Measurements from ENCODE around the gene TRAPPC2L. TPM values are rescaled to one million over a fixed set of nuclear protein-coding genes. Genes with fewer than 3 reads are reported as not detected.

TRAPPC2L gene
- total and polyA plus RNA-seq, 2 experiments from 2014 or later = 59.3 to 167 TPM

GRCh38 chr16:88874938-88875599 lies 18.1 kb downstream of the TRAPPC2L start (continued):
- TF ChIP-seq ZNF462 (CRISPR knock-in tag; IDR thresholded peaks at IDR 0.05) (no peak), ZNF114 (CRISPR knock-in tag; IDR thresholded peaks at IDR 0.05) (no peak), EZH2 (IDR thresholded peaks at IDR 0.05; ENCODE audit: low read depth, unreplicated experiment) (no peak), JUNB (IDR thresholded peaks at IDR 0.05; ENCODE audit: unreplicated experiment) (no peak), REST (IDR thresholded peaks at IDR 0.05; ENCODE audit: unreplicated experiment) (no peak)
- TF ChIP-seq, protein P1, sequence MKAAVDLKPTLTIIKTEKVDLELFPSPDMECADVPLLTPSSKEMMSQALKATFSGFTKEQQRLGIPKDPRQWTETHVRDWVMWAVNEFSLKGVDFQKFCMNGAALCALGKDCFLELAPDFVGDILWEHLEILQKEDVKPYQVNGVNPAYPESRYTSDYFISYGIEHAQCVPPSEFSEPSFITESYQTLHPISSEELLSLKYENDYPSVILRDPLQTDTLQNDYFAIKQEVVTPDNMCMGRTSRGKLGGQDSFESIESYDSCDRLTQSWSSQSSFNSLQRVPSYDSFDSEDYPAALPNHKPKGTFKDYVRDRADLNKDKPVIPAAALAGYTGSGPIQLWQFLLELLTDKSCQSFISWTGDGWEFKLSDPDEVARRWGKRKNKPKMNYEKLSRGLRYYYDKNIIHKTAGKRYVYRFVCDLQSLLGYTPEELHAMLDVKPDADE (IDR thresholded peaks at IDR 0.05) = no peak
